Measurements from ENCODE around the gene TWNK.

DNA sequence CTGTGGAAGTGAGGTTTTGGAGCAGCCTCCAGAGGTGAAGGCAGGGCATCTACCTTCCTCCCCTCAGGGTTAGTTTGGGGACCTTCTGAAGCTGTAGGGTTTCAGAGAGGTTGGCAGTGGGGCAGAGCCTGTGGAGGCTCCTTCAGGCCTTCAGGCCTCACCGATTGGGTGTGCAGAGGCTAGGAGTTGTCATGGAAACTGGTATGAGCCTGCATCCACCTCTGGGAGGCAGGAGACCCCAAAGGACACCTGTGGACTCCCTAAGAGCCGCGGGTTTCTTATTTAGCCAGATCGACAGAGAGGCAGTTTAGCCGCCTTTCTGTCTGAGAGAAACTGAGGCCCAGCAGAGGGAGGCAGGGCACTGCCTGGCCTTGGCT, 14.3 kb downstream of the TWNK start:
- TF ChIP-seq, protein P1, sequence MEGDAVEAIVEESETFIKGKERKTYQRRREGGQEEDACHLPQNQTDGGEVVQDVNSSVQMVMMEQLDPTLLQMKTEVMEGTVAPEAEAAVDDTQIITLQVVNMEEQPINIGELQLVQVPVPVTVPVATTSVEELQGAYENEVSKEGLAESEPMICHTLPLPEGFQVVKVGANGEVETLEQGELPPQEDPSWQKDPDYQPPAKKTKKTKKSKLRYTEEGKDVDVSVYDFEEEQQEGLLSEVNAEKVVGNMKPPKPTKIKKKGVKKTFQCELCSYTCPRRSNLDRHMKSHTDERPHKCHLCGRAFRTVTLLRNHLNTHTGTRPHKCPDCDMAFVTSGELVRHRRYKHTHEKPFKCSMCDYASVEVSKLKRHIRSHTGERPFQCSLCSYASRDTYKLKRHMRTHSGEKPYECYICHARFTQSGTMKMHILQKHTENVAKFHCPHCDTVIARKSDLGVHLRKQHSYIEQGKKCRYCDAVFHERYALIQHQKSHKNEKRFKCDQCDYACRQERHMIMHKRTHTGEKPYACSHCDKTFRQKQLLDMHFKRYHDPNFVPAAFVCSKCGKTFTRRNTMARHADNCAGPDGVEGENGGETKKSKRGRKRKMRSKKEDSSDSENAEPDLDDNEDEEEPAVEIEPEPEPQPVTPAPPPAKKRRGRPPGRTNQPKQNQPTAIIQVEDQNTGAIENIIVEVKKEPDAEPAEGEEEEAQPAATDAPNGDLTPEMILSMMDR (IDR thresholded peaks at IDR 0.05), result no peak
- no peak for TF ChIP-seq POLR2A (IDR thresholded peaks at IDR 0.05)
